H9 (cell line): ENCODE measurements around the gene COQ8B. TPM values are rescaled to one million over a fixed set of nuclear protein-coding genes. Genes with fewer than 3 reads are reported as not detected.

Experiments used
- DNase-seq: peaks from one replicate; pipeline ENCODE4 v3.0.0-alpha.2; 2017
- H2AFZ ChIP-seq: one replicate; pipeline ENCODE4 v1.6.1; 2013; ENCODE audit warnings: mild to moderate bottlenecking, low read length, control low read depth, moderate library complexity
- H2AK5ac ChIP-seq: 2 replicates; pipeline ENCODE4 v1.6.1; 2013; ENCODE audit warnings: low read length, control low read depth, mixed read lengths; ENCODE audit not compliant: insufficient read length
- H2BK120ac ChIP-seq: one replicate; pipeline ENCODE4 v1.6.1; 2013; ENCODE audit warnings: low read depth, mild to moderate bottlenecking, low read length, control low read depth, inconsistent platforms; ENCODE audit not compliant: poor library complexity, severe bottlenecking
- H2BK12ac ChIP-seq: 2 replicates; pipeline ENCODE4 v1.6.1; 2013; ENCODE audit warnings: low read length, control low read depth, mixed read lengths, low read depth; ENCODE audit not compliant: insufficient read length
- H2BK15ac ChIP-seq: 2 replicates; pipeline ENCODE4 v1.6.1; 2013; ENCODE audit warnings: low read depth, low read length, control low read depth
- H2BK20ac ChIP-seq: one replicate; pipeline ENCODE4 v1.6.1; 2013; ENCODE audit warnings: low read depth, mild to moderate bottlenecking, low read length, control low read depth, inconsistent platforms; ENCODE audit not compliant: poor library complexity, severe bottlenecking
- H2BK5ac ChIP-seq: 2 replicates; pipeline ENCODE4 v1.6.1; 2013; ENCODE audit warnings: low read length, control low read depth, mixed read lengths; ENCODE audit not compliant: insufficient read length
- H3K14ac ChIP-seq: 2 replicates; pipeline ENCODE4 v1.6.1; 2013; ENCODE audit warnings: low read length, control low read depth; ENCODE audit not compliant: insufficient read depth
- H3K18ac ChIP-seq: 2 replicates; pipeline ENCODE4 v1.6.1; 2013; ENCODE audit warnings: low read depth, mild to moderate bottlenecking, mixed read lengths, low read length, control low read depth; ENCODE audit not compliant: insufficient read length
- H3K23ac ChIP-seq: 2 replicates; pipeline ENCODE4 v1.6.1; 2013; ENCODE audit warnings: low read length, control low read depth, mixed read lengths, low read depth; ENCODE audit not compliant: insufficient read length
- H3K23me2 ChIP-seq: 2 replicates; pipeline ENCODE4 v1.6.1; 2013; ENCODE audit warnings: low read depth, mild to moderate bottlenecking, mixed read lengths, low read length, control low read depth; ENCODE audit not compliant: insufficient read length, poor library complexity, severe bottlenecking
- H3K27ac ChIP-seq: 2 replicates; pipeline ENCODE4 v1.5.1; 2013; ENCODE audit warnings: low read length, control low read depth, mixed read lengths, low read depth; ENCODE audit not compliant: insufficient read length
- H3K27me3 ChIP-seq: 2 replicates; pipeline ENCODE4 v1.6.1; 2013; ENCODE audit warnings: low read length, control low read depth, inconsistent platforms; ENCODE audit not compliant: insufficient read depth
- H3K4ac ChIP-seq: 2 replicates; pipeline ENCODE4 v1.6.1; 2013; ENCODE audit warnings: low read depth, mild to moderate bottlenecking, control low read depth, inconsistent platforms, low read length, moderate library complexity
- H3K4me1 ChIP-seq: 2 replicates; pipeline ENCODE4 v1.6.1; 2013; ENCODE audit warnings: low read length, control low read depth, inconsistent platforms; ENCODE audit not compliant: insufficient read depth
- H3K4me2 ChIP-seq: 2 replicates; pipeline ENCODE4 v1.6.1; 2013; ENCODE audit warnings: low read length, control low read depth, mixed read lengths; ENCODE audit not compliant: insufficient read length, insufficient read depth
- H3K56ac ChIP-seq: 2 replicates; pipeline ENCODE4 v1.6.1; 2013; ENCODE audit warnings: low read depth, mild to moderate bottlenecking, mixed read lengths, low read length, control low read depth; ENCODE audit not compliant: insufficient read length
- H3K79me1 ChIP-seq: 2 replicates; pipeline ENCODE4 v1.6.1; 2013; ENCODE audit warnings: low read depth, mild to moderate bottlenecking, moderate library complexity, low read length, control low read depth, inconsistent platforms; ENCODE audit not compliant: insufficient read depth, poor library complexity, severe bottlenecking
- H3K79me2 ChIP-seq: 2 replicates; pipeline ENCODE4 v1.6.1; 2013; ENCODE audit warnings: low read length, control low read depth, inconsistent platforms; ENCODE audit not compliant: insufficient read depth
- H3K9ac ChIP-seq: 2 replicates; pipeline ENCODE4 v1.6.1; 2013; ENCODE audit warnings: low read length, control low read depth, mixed read lengths; ENCODE audit not compliant: insufficient read length; ENCODE audit errors: extremely low read depth
- H3K9me3 ChIP-seq: one replicate; pipeline ENCODE4 v1.6.1; 2013; ENCODE audit warnings: low read depth, low read length, inconsistent platforms; ENCODE audit not compliant: control insufficient read depth
- H3T11ph ChIP-seq: one replicate; pipeline ENCODE4 v1.6.1; 2013; ENCODE audit warnings: mild to moderate bottlenecking, low read length, control low read depth, inconsistent platforms
- H4K20me1 ChIP-seq: one replicate; pipeline ENCODE4 v1.6.1; 2013; ENCODE audit not compliant: control insufficient read depth, insufficient read length, insufficient read depth
- H4K5ac ChIP-seq: 2 replicates; pipeline ENCODE4 v1.6.1; 2013; ENCODE audit warnings: low read depth, mild to moderate bottlenecking, mixed read lengths, low read length, control low read depth; ENCODE audit not compliant: insufficient read length
- H4K8ac ChIP-seq: replicated peaks from 2 replicates; pipeline ENCODE4 v1.6.1; 2013; ENCODE audit warnings: low read length, control low read depth, mixed read lengths, low read depth; ENCODE audit not compliant: insufficient read length
- H4K91ac ChIP-seq: 2 replicates; pipeline ENCODE4 v1.6.1; 2013; ENCODE audit warnings: low read depth, mild to moderate bottlenecking, moderate library complexity, mixed read lengths, low read length, control low read depth; ENCODE audit not compliant: insufficient read length
- H3K27ac Mint-ChIP-seq, 3 experiments: 2 replicates in 2 of 3; 3 replicates in 1 of 3; pipeline ENCODE4 v1.8.0; 2020 to 2021; ENCODE audit warnings: mixed read lengths in 3 of 3, mild to moderate bottlenecking in 1 of 3, moderate library complexity in 1 of 3
- H3K27me3 Mint-ChIP-seq: 2 replicates; pipeline ENCODE4 v1.8.0; 2021; ENCODE audit warnings: low read depth, mild to moderate bottlenecking, moderate library complexity, mixed read lengths
- H3K36me3 Mint-ChIP-seq, 3 experiments: 2 replicates in 2 of 3; 3 replicates in 1 of 3; pipeline ENCODE4 v1.8.0; 2020 to 2021; ENCODE audit warnings: low read depth in 3 of 3, mixed read lengths in 3 of 3; ENCODE audit not compliant: insufficient read depth in 1 of 3
- H3K4me1 Mint-ChIP-seq, 2 experiments: 2 replicates each; pipeline ENCODE4 v1.8.0; 2020; ENCODE audit warnings: mixed read lengths in 2 of 2
- H3K4me3 Mint-ChIP-seq, 2 experiments: 2 replicates in 1 of 2; 3 replicates in 1 of 2; pipeline ENCODE4 v1.8.0; 2020 to 2021; ENCODE audit warnings: mild to moderate bottlenecking in 2 of 2, mixed read lengths in 2 of 2, moderate library complexity in 1 of 2
- H3K9me3 Mint-ChIP-seq, 2 experiments: 2 replicates in 1 of 2; 3 replicates in 1 of 2; pipeline ENCODE4 v1.8.0; 2020; ENCODE audit warnings: mild to moderate bottlenecking in 2 of 2, mixed read lengths in 2 of 2, moderate library complexity in 1 of 2
- CTCF ChIP-seq: fragments of 200-600 bp; sonication (generic); conservative IDR thresholded peaks from 3 replicates; pipeline ENCODE4 v1.8.0; 2021; ENCODE audit warnings: antibody characterized with exemption, mild to moderate bottlenecking
- WGBS: extraction: QIAGEN DNeasy Blood & Tissue Kit; methylation state at CpG from one replicate; pipeline ENCODE4 v1.1.7; 2013; ENCODE audit warnings: missing lambda C conversion rate, low lambda C conversion rate, mixed read lengths; ENCODE audit not compliant: insufficient read length; ENCODE audit errors: extremely low coverage; 5-methylcytosine and 5-hydroxymethylcytosine counted together
- total RNA-seq: library from RNA; stranded (reverse); gene quantifications from 2 replicates; pipeline ENCODE4 v1.2.1, GENCODE V29; 2021

Gene COQ8B
- total RNA-seq, 1 experiment from 2014 or later: 40.5 TPM

- H3K36me3 Mint-ChIP-seq: peaks cover 31 to 71% (median 67%) of the 10 kb centered on the region in 3 experiments
Measured at GRCh38 chr19:40682431-40682964, 34.2 kb downstream of the COQ8B start.

More at GRCh38 chr19:40682431-40682964, 34.2 kb downstream of the COQ8B start:
- Histone ChIP-seq H3K4me2 (no peak overlapping the region), H2AK5ac (no peak overlapping the region), H3K4me1 (no peaks in the 10 kb centered on the region), H2BK5ac (peak overlapping the region; percentile 21), H2BK120ac (no peak overlapping the region), H2BK20ac (no peak overlapping the region), H4K5ac (no peak overlapping the region), H3K9ac (no peak overlapping the region), H4K20me1 (peaks cover 3% of the 10 kb centered on the region), H3K23me2 (no peaks in the 10 kb centered on the region), H4K91ac (no peak overlapping the region), H3K79me2 (no peaks in the 10 kb centered on the region), H3K14ac (no peak overlapping the region), H4K8ac (no peak overlapping the region), H3K9me3 (no peaks in the 10 kb centered on the region), H3K27ac (no peak overlapping the region), H2BK12ac (no peak overlapping the region), H3T11ph (no peak overlapping the region), H3K18ac (no peak overlapping the region), H3K56ac (no peak overlapping the region), H3K4ac (no peak overlapping the region), H2AFZ (no peak overlapping the region), H3K27me3 (no peaks in the 10 kb centered on the region), H3K79me1 (no peaks in the 10 kb centered on the region), H3K23ac (no peak overlapping the region), H2BK15ac (no peak overlapping the region)
- Mint-ChIP-seq H3K27ac (peak overlapping the region in 2 of 3 experiments; percentile 31 to 39; a peak in 3 of 7 replicates), H3K9me3 (no peaks in the 10 kb centered on the region), H3K4me1 (no peaks in the 10 kb centered on the region), H3K4me3 (peak overlapping the region in 1 of 2 experiments; percentile 52; a peak in 1 of 5 replicates), H3K27me3 (no peaks in the 10 kb centered on the region; the same call in 1 of the 2 replicates)
- DNase-seq: no peak
- no peak for TF ChIP-seq CTCF
- no CpG with 5 or more reads among the region's 18 CpGs for WGBS
